Esophagus muscularis mucosa (tissue), 4 donors: ENCODE measurements around the gene SLC24A3.

Experiments
- EP300 ChIP-seq: sonication (generic); formaldehyde crosslinking; IDR thresholded peaks from one replicate; pipeline ENCODE4 v1.6.1; 2017; ENCODE audit warnings: antibody characterized with exemption
- POLR2A ChIP-seq: fragments of 450-650 bp; IDR thresholded peaks from one replicate; pipeline ENCODE4 v1.6.1; 2017; ENCODE audit warnings: antibody characterized with exemption, moderate library complexity, mild to moderate bottlenecking, low read depth
- POLR2AphosphoS5 ChIP-seq, 2 donors: sonication (generic); formaldehyde crosslinking; IDR thresholded peaks; one replicate each; pipeline ENCODE4 v1.6.1; 2017; ENCODE audit warnings: antibody characterized with exemption in 2 of 2
- TF ChIP-seq, protein P1 (sequence below), 3 experiments: fragments of 200-600 bp in 2 of 3; fragments of 450-650 bp in 1 of 3; sonication (generic) in 2 of 3; IDR thresholded peaks; one replicate each; pipeline ENCODE4 v1.5.1; 2017 to 2019; ENCODE audit warnings: antibody characterized with exemption in 3 of 3, mild to moderate bottlenecking in 2 of 3, moderate library complexity in 1 of 3

DNA sequence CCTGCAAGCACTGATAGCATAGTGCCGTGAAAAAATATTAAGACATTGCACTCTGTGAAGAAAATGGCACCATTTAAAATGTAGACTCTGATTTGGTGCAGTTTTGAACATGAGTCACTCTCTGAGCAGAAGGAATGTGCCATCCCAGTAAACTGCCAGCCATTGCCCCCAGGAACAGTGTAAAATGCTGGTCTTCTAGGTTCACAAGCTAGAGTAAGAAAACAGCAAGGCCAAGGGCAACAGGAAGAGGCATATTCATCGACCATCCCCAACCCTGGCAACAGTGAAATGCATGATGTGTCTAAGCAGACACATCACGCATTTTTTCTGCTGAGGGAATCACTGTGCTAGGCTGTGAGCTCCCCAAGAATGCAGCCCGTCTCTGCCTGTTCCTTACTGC lies 382.5 kb downstream of the SLC24A3 start:
- TF ChIP-seq, protein P1, sequence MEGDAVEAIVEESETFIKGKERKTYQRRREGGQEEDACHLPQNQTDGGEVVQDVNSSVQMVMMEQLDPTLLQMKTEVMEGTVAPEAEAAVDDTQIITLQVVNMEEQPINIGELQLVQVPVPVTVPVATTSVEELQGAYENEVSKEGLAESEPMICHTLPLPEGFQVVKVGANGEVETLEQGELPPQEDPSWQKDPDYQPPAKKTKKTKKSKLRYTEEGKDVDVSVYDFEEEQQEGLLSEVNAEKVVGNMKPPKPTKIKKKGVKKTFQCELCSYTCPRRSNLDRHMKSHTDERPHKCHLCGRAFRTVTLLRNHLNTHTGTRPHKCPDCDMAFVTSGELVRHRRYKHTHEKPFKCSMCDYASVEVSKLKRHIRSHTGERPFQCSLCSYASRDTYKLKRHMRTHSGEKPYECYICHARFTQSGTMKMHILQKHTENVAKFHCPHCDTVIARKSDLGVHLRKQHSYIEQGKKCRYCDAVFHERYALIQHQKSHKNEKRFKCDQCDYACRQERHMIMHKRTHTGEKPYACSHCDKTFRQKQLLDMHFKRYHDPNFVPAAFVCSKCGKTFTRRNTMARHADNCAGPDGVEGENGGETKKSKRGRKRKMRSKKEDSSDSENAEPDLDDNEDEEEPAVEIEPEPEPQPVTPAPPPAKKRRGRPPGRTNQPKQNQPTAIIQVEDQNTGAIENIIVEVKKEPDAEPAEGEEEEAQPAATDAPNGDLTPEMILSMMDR (IDR thresholded peaks at IDR 0.05): no peak
- no peak for TF ChIP-seq POLR2A
- TF ChIP-seq POLR2AphosphoS5 (IDR thresholded peaks at IDR 0.05): no peak
- TF ChIP-seq EP300: no peak
